ENCODE measurements around the gene RAB31. TPM values are rescaled to one million over a fixed set of nuclear protein-coding genes. Genes with fewer than 3 reads are reported as not detected.

The RAB31 gene
- total RNA-seq, 1 experiment from 2014 or later: 118 TPM

- no TSS peak for BruUV-seq (replicated peaks)
- Histone ChIP-seq H3K27me3 (ENCODE audit: control insufficient read depth, insufficient read depth, low read length) (no peaks in the 10 kb centered on the region), H3K27ac (ENCODE audit: low read length) (no peak overlapping the region), H3K36me3 (ENCODE audit: control insufficient read depth, insufficient read depth, low read length) (no peaks in the 10 kb centered on the region), H3K4me1 (ENCODE audit: control insufficient read depth, insufficient read depth, low read length) (no peaks in the 10 kb centered on the region), H3K4me3 (ENCODE audit: low read depth in 2 of 2, low read length in 2 of 2) (no peak overlapping the region), H3K9me3 (ENCODE audit: control insufficient read depth, insufficient read depth, low read depth, low read length) (no peaks in the 10 kb centered on the region)
- POLR2A ChIA-PET: no interaction called here
- ATAC-seq (no peak), DNase-seq (ENCODE audit: low read depth, low spot score) (no peak)
- TF ChIP-seq REST (IDR thresholded peaks at IDR 0.05; ENCODE audit: insufficient read depth in 1 of 2, low read depth in 2 of 2, low read length in 1 of 2) (no peak), POLR2AphosphoS5 (IDR thresholded peaks at IDR 0.05; ENCODE audit: low read depth, low read length) (no peak), TCF7L2 (IDR thresholded peaks at IDR 0.05; ENCODE audit: low read depth, low read length) (no peak), CTCF (IDR thresholded peaks at IDR 0.05) (no peak), SIN3A (IDR thresholded peaks at IDR 0.05; ENCODE audit: borderline replicate concordance, insufficient read depth, low read depth, low read length) (no peak)
- intact Hi-C loops (cut with micrococcal nuclease; ENCODE audit: unreplicated experiment) (no loop called here), in situ Hi-C loops (cut with HindIII; ENCODE audit: low pct_unique_long_range_greater_than_20kb, low sequenced_read_pairs) (no loop called here)
- CTCF ChIA-PET: no interaction called here
Measured at GRCh38 chr18:9884090-9884489, 176.0 kb downstream of the RAB31 start.

DNA sequence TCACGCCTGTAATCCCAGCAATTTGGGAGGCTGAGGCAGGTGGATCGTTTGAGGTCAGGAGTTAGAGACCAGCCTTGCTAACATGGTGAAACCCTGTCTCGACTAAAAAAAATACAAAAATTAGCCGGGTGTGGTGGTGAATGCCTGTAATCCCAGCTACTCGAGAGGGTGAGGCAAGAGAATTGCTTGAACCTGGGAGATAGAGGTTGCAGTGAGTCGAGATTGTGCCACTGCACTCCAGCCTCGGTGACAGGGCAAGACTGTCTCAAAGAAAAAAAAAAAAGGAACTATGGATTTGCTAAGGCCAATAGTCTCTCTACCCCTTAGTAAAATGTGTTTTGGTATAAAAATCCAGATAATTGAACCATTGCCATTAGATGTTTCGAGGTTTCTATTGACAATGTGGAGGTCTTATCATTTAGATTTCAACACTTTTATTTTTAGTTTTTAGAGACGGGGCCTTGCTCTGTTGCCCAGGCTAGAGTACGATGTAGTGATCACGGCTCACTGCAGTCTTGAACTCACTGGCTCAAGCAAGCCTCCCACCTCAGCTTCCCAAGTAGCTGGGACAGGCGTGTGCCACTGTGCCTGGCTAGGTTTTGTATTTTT, 176.5 kb downstream of the RAB31 start:
- POLR2A ChIA-PET: no interaction called here
- no peak overlapping the region for H3K4me3 ChIP-seq (ENCODE audit: low read depth in 2 of 2, low read length in 2 of 2)
- no peaks in the 10 kb centered on the region for H3K36me3 ChIP-seq (ENCODE audit: control insufficient read depth, insufficient read depth, low read length)
- CTCF ChIA-PET: no interaction called here
- no peak overlapping the region for H3K27ac ChIP-seq (ENCODE audit: low read length)
- ATAC-seq (no peak), DNase-seq (ENCODE audit: low read depth, low spot score) (no peak)
- in situ Hi-C loops (cut with HindIII; ENCODE audit: low pct_unique_long_range_greater_than_20kb, low sequenced_read_pairs): no loop called here
- no peaks in the 10 kb centered on the region for H3K4me1 ChIP-seq (ENCODE audit: control insufficient read depth, insufficient read depth, low read length)
- H3K9me3 ChIP-seq (ENCODE audit: control insufficient read depth, insufficient read depth, low read depth, low read length): no peaks in the 10 kb centered on the region
- H3K27me3 ChIP-seq (ENCODE audit: control insufficient read depth, insufficient read depth, low read length): no peaks in the 10 kb centered on the region
- TF ChIP-seq REST (IDR thresholded peaks at IDR 0.05; ENCODE audit: insufficient read depth in 1 of 2, low read depth in 2 of 2, low read length in 1 of 2) (no peak), CTCF (IDR thresholded peaks at IDR 0.05) (no peak), TCF7L2 (IDR thresholded peaks at IDR 0.05; ENCODE audit: low read depth, low read length) (no peak), SIN3A (IDR thresholded peaks at IDR 0.05; ENCODE audit: borderline replicate concordance, insufficient read depth, low read depth, low read length) (no peak), POLR2AphosphoS5 (IDR thresholded peaks at IDR 0.05; ENCODE audit: low read depth, low read length) (no peak)
- BruUV-seq (replicated peaks): no TSS peak
- intact Hi-C loops (cut with micrococcal nuclease; ENCODE audit: unreplicated experiment): no loop called here
